ENCODE data around the gene WWOX. TPM values are rescaled to one million over a fixed set of nuclear protein-coding genes. Genes with fewer than 3 reads are reported as not detected.

WWOX gene
- total and polyA plus RNA-seq, 2 of the 4 experiments (the other 2 are of a cell fraction): 2.7 to 5.4 TPM

GRCh38 chr16:79261481-79261940, 1162.1 kb downstream of the WWOX start:
- Histone ChIP-seq H3K4me2 (ENCODE audit: low read depth, low read length) (no peak overlapping the region), H2AK9ac (replicated peaks; ENCODE audit: low read depth, low read length, poor library complexity) (no peak overlapping the region), H4K20me1 (ENCODE audit: insufficient read depth, low read length) (no peaks in the 10 kb centered on the region), H2BK5ac (ENCODE audit: low read depth, low read length, poor library complexity, severe bottlenecking) (no peak overlapping the region), H3K27me3 (ENCODE audit: control insufficient read depth, insufficient read depth, low read length) (no peaks in the 10 kb centered on the region), H3K23ac (ENCODE audit: low read depth, low read length) (no peak overlapping the region), H3K4ac (ENCODE audit: low read depth, low read length) (no peak overlapping the region), H2BK120ac (ENCODE audit: low read depth, low read length) (no peak overlapping the region), H3K36me3 (ENCODE audit: control insufficient read depth, insufficient read depth, low read length) (no peaks in the 10 kb centered on the region), H4K5ac (ENCODE audit: low read depth, low read length) (no peak overlapping the region), H4K8ac (ENCODE audit: low read depth in 2 of 2, low read length in 2 of 2) (no peak overlapping the region), H3K9me1 (ENCODE audit: insufficient read depth, low read length) (no peaks in the 10 kb centered on the region), H4K91ac (ENCODE audit: insufficient read depth, low read depth, low read length) (no peak overlapping the region), H3K79me1 (ENCODE audit: low read depth in 1 of 2, low read length in 2 of 2) (no peaks in the 10 kb centered on the region), H3K18ac (ENCODE audit: low read depth, low read length) (no peak overlapping the region), H3K9ac (ENCODE audit: low read depth, low read length) (no peak overlapping the region), H3K4me3 (ENCODE audit: insufficient read depth, low read depth, low read length) (no peak overlapping the region), H3K27ac (ENCODE audit: insufficient read depth, low read length) (no peak overlapping the region), H2AFZ (replicated peaks; ENCODE audit: low read length, poor library complexity) (no peak overlapping the region), H2BK20ac (ENCODE audit: low read depth, low read length) (no peak overlapping the region), H3K14ac (replicated peaks; ENCODE audit: low read depth, low read length) (no peak overlapping the region), H3K9me3 (ENCODE audit: control insufficient read depth, insufficient read depth, low read length) (peaks cover 34% of the 10 kb centered on the region), H2AK5ac (ENCODE audit: low read depth, low read length) (no peak overlapping the region), H3K56ac (ENCODE audit: extremely low read depth, insufficient read depth, low read length) (no peak overlapping the region), H2BK15ac (ENCODE audit: low read depth, low read length) (no peak overlapping the region), H3K4me1 (ENCODE audit: control insufficient read depth, insufficient read depth, low read length) (no peaks in the 10 kb centered on the region)
- in situ Hi-C loops (cut with MboI; ENCODE audit: low sequenced_read_pairs): no loop called here
- dilution Hi-C loops (cut with HindIII; ENCODE audit: low sequenced_read_pairs, unreplicated experiment): no loop called here
- no peak for DNase-seq
- BruUV-seq (replicated peaks): no TSS peak
- ChIA-PET POLR2A (ENCODE audit: unreplicated experiment) (no interaction called here), CTCF (no interaction called here)
- TF ChIP-seq POLR2A (IDR thresholded peaks at IDR 0.05; ENCODE audit: low read depth, low read length): no peak
- TF ChIP-seq NFE2L2 (IDR thresholded peaks at IDR 0.05; ENCODE audit: low read depth, low read length): no peak
- no peak for TF ChIP-seq MXI1 (IDR thresholded peaks at IDR 0.05; ENCODE audit: borderline replicate concordance, low read depth, low read length)
- no peak for TF ChIP-seq CEBPB (IDR thresholded peaks at IDR 0.05; ENCODE audit: low read depth, low read length)
- no peak for TF ChIP-seq BHLHE40 (IDR thresholded peaks at IDR 0.05; ENCODE audit: low read depth, low read length)
- no peak for TF ChIP-seq CTCF (conservative IDR thresholded peaks at IDR 0.05; ENCODE audit: low read depth, low read length)
- no peak for TF ChIP-seq MAFK (IDR thresholded peaks at IDR 0.05; ENCODE audit: low read depth, low read length)
- TF ChIP-seq RCOR1 (IDR thresholded peaks at IDR 0.05; ENCODE audit: insufficient replicate concordance, low read length): no peak
- no peak for TF ChIP-seq MAZ (IDR thresholded peaks at IDR 0.05; ENCODE audit: borderline replicate concordance, low read depth, low read length)
- TF ChIP-seq FOS (IDR thresholded peaks at IDR 0.05; ENCODE audit: low read depth, low read length): no peak
- TF ChIP-seq RAD21 (IDR thresholded peaks at IDR 0.05; ENCODE audit: low read length): no peak
- TF ChIP-seq RFX5 (IDR thresholded peaks at IDR 0.05; ENCODE audit: low read depth, low read length): no peak
- TF ChIP-seq USF2 (IDR thresholded peaks at IDR 0.05; ENCODE audit: low read depth, low read length): no peak
- TF ChIP-seq CHD1 (IDR thresholded peaks at IDR 0.05; ENCODE audit: low read depth, low read length): no peak
- TF ChIP-seq SMC3 (IDR thresholded peaks at IDR 0.05; ENCODE audit: low read depth, low read length): no peak
- TF ChIP-seq ELK1 (IDR thresholded peaks at IDR 0.05; ENCODE audit: borderline replicate concordance, low read depth, low read length): no peak
- intact Hi-C loops (cut with micrococcal nuclease): loop anchor here (10.0 kb wide), 1 partner anchor 1137 kb away; no protein-coding TSS in a partner anchor
- no peak for ATAC-seq (ENCODE audit: low read depth)
- WGBS, 2 experiments (ENCODE audit: extremely low coverage in 2 of 2, insufficient read length in 1 of 2): no CpG with 5 or more reads among the region's 5 CpGs
